SU-DHL-6 (cell line): ENCODE data around the gene SCN1A.

ENCODE experiments used
- H2AFZ ChIP-seq: fragments of 200-600 bp; sonication (generic); 2 replicates; pipeline ENCODE4 v1.6.1; 2014; ENCODE audit warnings: low read depth, mild to moderate bottlenecking, moderate library complexity, mixed read lengths, antibody characterized with exemption, low read length; ENCODE audit not compliant: severe bottlenecking
- H3F3A ChIP-seq: fragments of 200-600 bp; shearing (Covaris generic); 2 replicates; pipeline ENCODE4 v1.6.0; 2016; ENCODE audit warnings: antibody characterized with exemption, mild to moderate bottlenecking; ENCODE audit not compliant: insufficient read depth
- H3K27ac ChIP-seq: fragments of 200-600 bp; sonication (generic); 2 replicates; pipeline ENCODE4 v1.5.1; 2016; ENCODE audit warnings: low read depth, mild to moderate bottlenecking, low read length, moderate library complexity, mixed read lengths
- H3K27me3 ChIP-seq: fragments of 200-600 bp; sonication (generic), shearing (Covaris generic); 2 replicates; pipeline ENCODE4 v1.6.0; 2014; ENCODE audit warnings: mild to moderate bottlenecking, low read length
- H3K36me3 ChIP-seq: fragments of 200-600 bp; sonication (generic); 2 replicates; pipeline ENCODE4 v1.6.1; 2014; ENCODE audit warnings: mild to moderate bottlenecking, low read length, mixed read lengths
- H3K4me2 ChIP-seq: fragments of 300-600, 200-600 bp; shearing (Covaris generic), sonication (generic); 2 replicates; pipeline ENCODE4 v1.6.0; 2014; ENCODE audit warnings: low read length, low read depth, mild to moderate bottlenecking; ENCODE audit not compliant: poor library complexity, severe bottlenecking
- H3K4me3 ChIP-seq: fragments of 200-600 bp; sonication (generic); 2 replicates; pipeline ENCODE4 v1.5.1; 2014; ENCODE audit warnings: antibody characterized with exemption, low read length, mild to moderate bottlenecking, mixed read lengths; ENCODE audit not compliant: insufficient read depth, poor library complexity, severe bottlenecking
- H3K79me2 ChIP-seq: fragments of 200-600 bp; sonication (generic); 2 replicates; pipeline ENCODE4 v1.6.1; 2014; ENCODE audit warnings: mild to moderate bottlenecking, low read length, moderate library complexity; ENCODE audit not compliant: insufficient read depth
- H3K9ac ChIP-seq: fragments of 200-600 bp; sonication (generic); 2 replicates; pipeline ENCODE4 v1.7.0; 2014; ENCODE audit warnings: mild to moderate bottlenecking, low read length
- H3K9me2 ChIP-seq: fragments of 200-600 bp; sonication (generic); replicated peaks from 2 replicates; pipeline ENCODE4 v1.6.1; 2014; ENCODE audit warnings: low read length; ENCODE audit not compliant: insufficient read depth
- H3K9me3 ChIP-seq: fragments of 200-600 bp; sonication (generic); 2 replicates; pipeline ENCODE4 v1.6.1; 2014; ENCODE audit warnings: low read length, mixed read lengths; ENCODE audit not compliant: insufficient read depth
- H4K20me1 ChIP-seq: fragments of 200-600 bp; sonication (generic); 2 replicates; pipeline ENCODE4 v1.6.1; 2014; ENCODE audit warnings: low read depth, mild to moderate bottlenecking, antibody characterized with exemption, low read length, moderate library complexity, mixed read lengths
- CTCF ChIP-seq: fragments of 200-600 bp; sonication (generic); IDR thresholded peaks from one replicate; pipeline ENCODE4 v1.5.1; 2017; ENCODE audit warnings: antibody characterized with exemption, mild to moderate bottlenecking, low read length, moderate library complexity; ENCODE audit not compliant: insufficient read depth, poor library complexity, severe bottlenecking
- EZH2phosphoT487 ChIP-seq: fragments of 200-600 bp; sonication (generic), shearing (Covaris generic); conservative IDR thresholded peaks from 2 replicates; pipeline ENCODE4 v1.6.1; 2018; ENCODE audit warnings: mild to moderate bottlenecking, antibody characterized with exemption, low read length, moderate library complexity, mixed read lengths

The SCN1A gene

DNA sequence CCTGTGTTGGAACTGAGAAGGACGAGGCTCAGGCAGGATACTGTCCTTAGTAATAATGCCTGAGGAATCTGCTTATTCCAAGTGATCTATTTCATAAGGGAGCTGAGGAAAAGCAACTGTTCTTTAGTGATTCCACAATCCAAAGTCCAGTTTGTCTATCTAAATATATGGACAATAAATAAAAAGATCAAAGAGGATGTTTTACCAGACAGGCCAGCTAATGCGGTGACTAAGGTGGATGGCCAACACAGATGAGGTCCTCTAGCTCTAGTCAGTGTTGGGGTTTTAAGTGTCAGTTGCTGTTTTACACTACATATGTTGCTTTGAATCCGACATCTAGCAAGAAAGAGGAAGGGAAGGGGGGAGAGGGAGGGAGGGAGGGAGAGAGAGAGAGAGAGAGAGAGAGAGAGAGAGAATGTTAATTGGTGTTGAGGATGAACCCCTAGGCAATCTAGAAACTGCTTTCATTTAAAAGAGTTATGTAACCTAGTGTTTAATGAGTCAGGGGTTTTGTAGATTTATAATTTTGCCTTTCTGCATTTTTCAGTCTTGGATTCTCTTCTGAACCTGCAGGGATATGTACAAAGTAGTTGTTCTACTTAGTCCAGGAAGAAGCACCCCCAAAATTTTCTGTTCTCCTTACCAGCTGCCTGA, 27.0 kb upstream of the SCN1A start:
- no peaks in the 10 kb centered on the region for H3K9me2 ChIP-seq
- H3K4me3 ChIP-seq = no peak overlapping the region
- H2AFZ ChIP-seq = no peak overlapping the region
- no peak overlapping the region for H3K27ac ChIP-seq
- H3F3A ChIP-seq = no peaks in the 10 kb centered on the region
- H3K9ac ChIP-seq = no peak overlapping the region
- no peaks in the 10 kb centered on the region for H3K9me3 ChIP-seq
- no peaks in the 10 kb centered on the region for H3K79me2 ChIP-seq
- no peaks in the 10 kb centered on the region for H3K27me3 ChIP-seq
- H3K36me3 ChIP-seq = no peaks in the 10 kb centered on the region
- H4K20me1 ChIP-seq = no peaks in the 10 kb centered on the region
- TF ChIP-seq CTCF = no peak
- TF ChIP-seq EZH2phosphoT487 = no peak
- H3K4me2 ChIP-seq = no peak overlapping the region

DNA sequence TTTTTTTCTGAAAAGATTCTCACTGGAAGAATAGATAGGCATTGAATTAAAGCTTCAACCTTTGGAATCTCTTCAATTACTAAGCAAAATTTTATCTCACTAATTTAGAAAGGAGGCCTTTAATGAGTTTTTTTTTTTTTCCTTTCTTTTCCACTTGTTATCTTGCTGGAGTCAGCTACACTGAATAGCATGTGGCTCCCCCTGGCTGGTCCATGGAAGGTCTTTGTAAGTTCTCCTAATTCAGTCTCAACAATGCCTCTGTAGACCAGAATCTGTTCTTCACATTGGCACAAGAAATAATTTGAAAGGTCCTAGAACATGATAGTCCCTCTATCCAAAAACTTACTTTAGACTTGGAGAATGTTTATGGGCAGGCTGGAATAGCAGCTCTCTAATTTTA, 24.2 kb upstream of the SCN1A start:
- Histone ChIP-seq H3K9me3 (no peaks in the 10 kb centered on the region), H2AFZ (no peak overlapping the region), H3K4me3 (no peak overlapping the region), H3F3A (no peaks in the 10 kb centered on the region), H3K9ac (no peak overlapping the region), H3K27ac (no peak overlapping the region), H3K79me2 (no peaks in the 10 kb centered on the region), H3K4me2 (no peak overlapping the region), H3K27me3 (no peaks in the 10 kb centered on the region), H3K9me2 (no peaks in the 10 kb centered on the region), H4K20me1 (no peaks in the 10 kb centered on the region), H3K36me3 (no peaks in the 10 kb centered on the region)
- TF ChIP-seq CTCF = no peak

DNA sequence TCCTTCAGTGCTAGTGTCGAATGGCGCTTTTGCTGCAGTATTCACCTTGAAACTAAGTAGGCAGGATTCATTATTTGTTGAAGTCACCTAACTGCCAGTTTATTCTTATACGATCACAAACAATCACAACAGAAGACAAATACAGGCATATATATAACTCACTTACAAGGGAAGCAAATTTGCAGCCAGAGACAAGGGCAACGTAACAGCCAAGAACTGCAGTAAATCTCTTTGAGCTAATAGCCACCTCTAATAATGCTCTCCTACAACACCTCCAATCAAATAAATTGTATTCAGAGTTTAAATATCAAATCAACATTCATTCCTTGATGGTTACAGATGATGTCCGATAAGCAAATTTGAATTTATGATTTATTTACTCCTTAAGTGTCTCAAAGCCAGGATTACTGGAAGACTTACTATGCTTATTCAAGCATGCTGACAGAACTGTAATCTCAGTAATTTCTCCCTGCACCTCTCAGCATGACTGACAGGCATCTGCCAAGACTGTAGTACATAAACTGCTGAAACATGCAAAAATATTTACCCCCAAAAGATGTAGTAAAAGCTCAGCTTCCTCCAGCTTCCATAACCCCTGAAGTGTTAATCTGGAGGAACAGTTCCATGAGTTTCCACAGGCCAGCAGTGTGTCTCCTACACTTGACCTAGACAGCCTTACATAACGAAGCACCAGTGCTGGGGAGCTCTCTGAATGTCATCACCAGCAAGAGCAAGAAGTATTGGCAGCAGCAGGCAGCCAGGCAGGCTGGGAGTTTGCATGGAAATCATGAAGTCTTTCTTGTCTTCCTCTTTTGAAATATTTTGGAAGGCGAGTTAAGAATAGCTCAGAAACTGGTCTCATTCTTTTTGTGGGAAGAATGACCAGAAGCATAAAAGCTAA, 20.9 kb upstream of the SCN1A start:
- no peaks in the 10 kb centered on the region for H3K79me2 ChIP-seq
- H3F3A ChIP-seq = no peaks in the 10 kb centered on the region
- H3K4me3 ChIP-seq = no peak overlapping the region
- no peak overlapping the region for H2AFZ ChIP-seq
- no peak overlapping the region for H3K27ac ChIP-seq
- H3K4me2 ChIP-seq = no peak overlapping the region
- H3K9ac ChIP-seq = no peak overlapping the region
- TF ChIP-seq EZH2phosphoT487 (no peak), CTCF (no peak)
- H4K20me1 ChIP-seq = no peaks in the 10 kb centered on the region
- no peaks in the 10 kb centered on the region for H3K9me3 ChIP-seq
- no peaks in the 10 kb centered on the region for H3K36me3 ChIP-seq
- H3K27me3 ChIP-seq = no peaks in the 10 kb centered on the region
- H3K9me2 ChIP-seq = no peaks in the 10 kb centered on the region
